ENCODE results near the gene SMIM35.

The SMIM35 gene

DNA sequence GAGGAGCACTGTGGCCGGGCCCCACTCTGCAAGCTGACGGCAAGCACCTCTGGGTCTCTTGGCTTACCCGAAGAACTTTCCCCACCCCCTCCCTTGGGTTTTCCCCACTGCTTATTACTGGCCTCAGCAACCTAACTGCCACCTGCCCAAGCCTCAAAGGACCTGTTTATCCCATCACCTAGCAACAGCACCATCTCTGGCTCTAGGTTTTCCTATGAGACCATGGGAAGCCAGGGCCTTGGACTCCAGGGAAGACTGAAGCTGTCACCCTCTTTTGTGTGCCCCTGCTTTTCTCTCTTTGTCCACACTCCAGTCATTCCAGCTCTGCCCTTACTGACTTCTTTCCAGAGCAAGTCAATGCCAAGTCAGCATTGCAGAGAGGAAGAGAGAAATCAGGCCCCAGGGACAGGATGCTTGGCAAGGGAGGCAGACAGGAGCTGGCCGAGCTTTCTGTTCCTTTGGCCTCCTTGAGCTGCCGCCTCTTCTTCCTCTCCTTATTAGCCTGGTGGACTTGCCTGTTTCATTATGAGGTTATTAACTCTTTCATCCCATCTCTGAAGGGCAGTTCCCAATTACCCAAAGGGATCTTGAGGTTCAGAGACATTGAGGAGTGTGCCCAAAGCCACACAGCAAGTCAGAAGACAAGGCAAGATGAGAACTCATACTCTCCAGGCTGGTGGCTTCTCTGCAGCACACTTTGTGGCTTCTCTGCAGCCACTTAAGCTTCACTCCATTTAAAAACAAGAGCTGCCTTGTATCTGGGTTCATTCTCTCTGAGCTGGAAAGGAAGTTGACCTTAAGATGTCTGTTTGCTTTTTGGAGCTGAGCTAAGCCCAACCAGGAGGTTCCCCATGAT is at the start of gene SMIM35:
Gene SMIM35, minus strand, starts transcription at position 51 of the 856 bp plus-strand sequence. CDS start 206 bp downstream, outside the sequence.
- no peak for FAIRE-seq

DNA sequence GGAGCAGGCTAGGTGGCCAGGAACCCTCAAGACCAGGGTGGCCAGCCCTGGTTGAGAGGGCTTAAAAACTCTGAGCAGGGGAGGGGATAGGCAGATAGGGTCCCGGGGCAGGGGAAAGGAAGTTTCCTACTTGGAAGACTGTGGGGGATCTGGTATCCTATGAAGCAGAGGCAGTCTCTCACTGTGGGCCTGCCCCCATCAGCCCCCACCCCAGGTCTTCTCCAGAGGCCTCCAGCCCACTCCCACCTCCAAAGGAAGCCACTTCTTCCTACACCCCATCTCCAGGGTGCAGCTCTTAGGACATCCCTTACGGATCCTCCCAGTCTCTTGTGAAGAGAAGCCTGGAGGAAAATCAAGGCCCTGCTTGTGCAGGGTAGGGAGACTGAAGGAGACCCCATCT is 49.6 kb upstream of the SMIM35 start:
- no peak for FAIRE-seq

DNA sequence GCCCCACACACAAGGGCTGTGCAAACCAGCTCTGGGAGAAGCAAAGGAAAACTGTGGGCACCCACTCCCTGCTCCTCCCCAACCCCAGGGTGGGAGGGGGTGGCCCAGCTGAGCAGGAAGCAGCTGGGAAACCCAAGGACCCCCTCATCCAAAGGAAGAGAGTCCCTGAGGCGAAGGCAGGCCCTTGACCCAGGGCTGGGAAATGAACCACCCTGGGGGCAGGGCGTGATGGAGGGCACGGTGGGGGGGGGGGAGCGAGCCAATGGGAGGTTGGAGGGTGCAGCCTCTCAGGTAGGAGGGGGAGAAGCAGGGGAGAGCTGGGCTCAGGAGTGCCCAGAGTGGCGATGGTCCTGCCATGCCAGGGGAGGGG is 49.0 kb upstream of the SMIM35 start:
- no peak for FAIRE-seq

DNA sequence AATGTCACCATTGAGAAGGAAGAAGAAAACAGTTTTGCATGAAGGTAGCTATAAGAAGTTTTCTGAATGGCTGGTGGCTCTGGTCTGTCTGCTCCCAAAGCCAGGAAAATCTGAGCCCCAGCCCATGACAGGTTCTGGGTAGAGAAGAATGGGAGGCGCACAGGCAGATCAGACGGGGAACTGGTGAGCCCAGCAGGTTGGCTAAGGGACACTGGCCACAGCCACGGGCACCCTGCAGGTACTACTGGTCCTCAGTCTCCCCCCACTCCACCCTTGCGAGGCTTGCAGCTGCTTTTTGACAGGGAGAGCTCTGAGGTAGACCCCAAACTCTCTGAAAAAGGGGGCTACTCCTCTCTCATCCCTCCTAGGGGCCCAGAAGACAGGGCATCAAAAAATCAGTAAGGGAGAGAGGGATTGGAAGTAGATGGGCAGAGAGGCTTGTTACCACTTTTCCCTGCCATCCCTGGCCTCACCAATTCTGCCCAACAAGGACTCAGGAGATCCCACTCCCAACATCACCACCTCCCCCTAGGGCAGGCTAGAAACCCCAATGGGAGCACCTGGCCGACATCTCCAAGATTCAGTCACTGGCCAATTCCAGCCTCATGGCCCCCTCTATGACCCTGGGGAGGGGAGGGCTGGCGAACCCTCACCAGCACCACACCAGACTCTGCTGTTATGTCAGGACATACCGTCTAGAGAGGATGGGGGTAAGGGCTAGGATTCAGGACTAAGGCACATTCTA is 48.5 kb upstream of the SMIM35 start:
- FAIRE-seq, result no peak

DNA sequence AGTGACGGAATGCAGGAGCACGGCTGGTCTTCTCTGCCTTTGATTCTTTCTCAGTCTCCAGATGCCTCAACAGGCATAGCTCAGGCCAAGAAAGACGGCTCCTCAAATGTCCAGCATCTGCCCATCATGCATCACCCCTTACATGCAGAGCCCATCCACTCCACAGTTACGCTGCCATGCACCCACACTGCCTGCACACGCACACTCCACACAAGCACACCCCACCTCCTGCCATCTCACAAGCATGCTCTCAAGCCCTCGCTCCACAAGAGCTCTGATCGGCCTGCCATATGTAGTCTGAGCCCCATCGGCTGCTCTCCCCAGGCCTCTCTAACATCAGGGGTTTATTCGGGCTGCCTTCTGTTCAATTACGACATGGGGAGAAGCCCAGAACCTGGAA is 47.1 kb upstream of the SMIM35 start:
- FAIRE-seq, result no peak

DNA sequence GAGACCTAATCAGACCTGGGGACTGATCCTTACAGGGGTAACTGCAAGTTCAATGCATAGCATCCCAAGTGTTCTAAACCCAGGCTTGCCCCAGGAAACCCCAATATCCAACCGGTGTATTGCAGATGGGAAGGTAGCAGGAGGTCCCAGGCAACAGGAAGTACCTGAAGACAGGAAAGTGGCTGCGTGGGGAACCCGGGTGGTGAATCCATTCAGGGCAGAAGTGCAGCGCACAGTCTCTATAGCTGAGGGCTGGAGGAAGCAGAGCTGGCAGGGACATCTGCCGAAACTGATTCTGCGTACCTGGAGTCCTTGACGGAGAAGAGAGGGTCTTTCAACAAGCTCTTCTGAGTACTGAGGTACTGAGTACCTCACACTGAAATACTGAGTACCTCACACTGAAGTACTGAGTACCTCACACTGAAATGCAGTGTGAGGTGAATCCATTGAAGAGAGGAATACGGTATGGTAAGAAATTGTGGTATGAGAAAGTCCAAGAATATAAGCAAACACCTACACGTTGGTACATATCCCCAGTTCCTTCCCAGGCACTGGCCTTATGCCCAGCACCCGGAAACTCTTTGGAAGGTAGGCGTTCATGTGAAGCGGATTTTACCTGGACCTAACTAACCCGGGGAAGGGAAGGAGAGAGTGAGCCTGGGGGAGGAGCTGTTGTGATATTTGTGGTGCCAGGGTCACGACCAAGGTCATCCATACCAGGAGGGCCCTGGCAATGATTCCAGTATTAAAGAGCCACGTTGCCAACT is 45.8 kb upstream of the SMIM35 start:
- no peak for FAIRE-seq

DNA sequence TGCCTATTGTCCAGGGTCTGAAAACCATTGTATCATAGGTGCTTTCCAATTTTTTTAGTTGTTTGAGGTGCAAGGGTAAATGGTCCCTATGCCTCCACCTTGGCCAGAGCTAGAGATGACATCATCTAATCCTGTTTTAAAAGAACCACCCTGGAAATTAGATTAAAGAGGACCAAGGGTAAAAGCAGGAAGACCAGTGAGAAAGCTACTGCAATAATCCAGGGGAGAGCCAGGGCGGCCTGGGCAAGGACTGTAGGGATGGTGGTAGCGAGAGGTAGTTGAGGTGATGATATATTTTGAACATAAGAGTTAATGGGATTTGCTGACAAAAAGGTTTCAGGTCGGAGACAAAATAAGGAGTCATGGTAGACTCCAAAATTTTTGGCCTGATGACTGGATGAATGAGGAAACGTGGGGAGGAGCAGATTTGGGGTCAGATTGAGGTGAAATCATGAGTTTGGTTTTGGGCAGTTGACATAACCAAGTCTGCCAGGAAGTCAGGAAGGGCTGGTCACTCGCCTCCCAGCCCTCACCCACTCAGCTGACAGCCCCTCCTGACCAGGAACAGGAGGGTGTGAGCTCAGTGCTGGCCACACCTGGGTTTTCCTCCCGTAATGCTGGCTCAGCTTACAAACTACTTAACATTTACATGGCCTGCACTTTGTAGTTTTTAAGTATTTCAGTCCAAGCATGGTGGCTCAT is 42.9 kb upstream of the SMIM35 start:
- FAIRE-seq, result no peak

DNA sequence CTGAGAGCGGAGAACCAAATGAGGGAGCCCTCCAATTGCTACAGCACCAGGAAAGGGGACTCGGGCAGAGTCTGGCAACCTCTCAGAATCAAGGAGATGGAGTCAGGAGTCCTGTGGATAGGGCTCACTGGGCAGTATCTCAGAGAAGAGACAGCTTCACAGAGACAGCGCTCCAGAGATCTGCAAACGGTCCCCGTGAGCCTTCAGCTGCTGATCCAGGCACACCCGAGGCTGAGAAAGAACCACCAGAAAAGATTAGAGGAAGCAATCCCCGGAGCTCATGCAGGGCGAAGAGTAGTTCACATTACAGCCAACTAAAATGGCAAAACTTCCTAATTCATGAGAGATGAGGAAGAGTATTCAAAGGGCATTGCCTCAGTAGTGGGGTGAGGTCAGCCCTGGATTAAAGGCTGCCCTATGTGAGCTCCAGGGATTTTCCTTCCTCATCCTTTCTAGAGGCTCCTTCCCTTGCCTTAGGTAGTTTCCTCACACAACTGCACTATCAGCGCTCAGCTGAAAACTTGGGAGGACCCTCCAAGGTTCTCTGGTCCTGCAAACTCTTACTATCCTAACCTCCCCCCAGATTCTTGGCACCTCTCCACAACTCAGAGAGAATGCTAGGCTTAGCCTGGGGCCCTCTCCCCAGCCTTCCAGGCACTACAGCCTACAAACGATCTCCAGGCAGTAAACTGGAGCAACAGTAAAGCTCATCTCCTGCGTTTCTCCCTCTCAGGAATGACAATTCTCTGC is 42.1 kb upstream of the SMIM35 start:
- no peak for FAIRE-seq

DNA sequence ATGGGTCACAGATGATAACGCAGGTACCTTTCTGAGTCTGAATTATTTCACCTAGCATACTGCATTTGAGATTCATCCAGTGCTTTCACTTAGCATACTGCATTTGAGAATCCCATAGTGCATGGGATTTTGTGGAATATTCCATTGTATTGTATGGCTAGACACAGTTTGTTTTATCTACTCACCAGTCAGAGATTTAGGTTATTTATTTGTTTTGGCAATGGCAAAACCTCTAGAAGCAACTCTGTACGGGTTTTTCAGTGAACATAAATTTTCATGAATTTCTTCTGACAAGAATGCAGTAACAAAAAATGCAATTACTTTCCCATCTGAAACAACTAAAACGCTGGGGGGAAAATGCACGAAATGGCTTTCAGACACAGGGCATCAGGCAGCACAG is 41.5 kb upstream of the SMIM35 start:
- no peak for FAIRE-seq

DNA sequence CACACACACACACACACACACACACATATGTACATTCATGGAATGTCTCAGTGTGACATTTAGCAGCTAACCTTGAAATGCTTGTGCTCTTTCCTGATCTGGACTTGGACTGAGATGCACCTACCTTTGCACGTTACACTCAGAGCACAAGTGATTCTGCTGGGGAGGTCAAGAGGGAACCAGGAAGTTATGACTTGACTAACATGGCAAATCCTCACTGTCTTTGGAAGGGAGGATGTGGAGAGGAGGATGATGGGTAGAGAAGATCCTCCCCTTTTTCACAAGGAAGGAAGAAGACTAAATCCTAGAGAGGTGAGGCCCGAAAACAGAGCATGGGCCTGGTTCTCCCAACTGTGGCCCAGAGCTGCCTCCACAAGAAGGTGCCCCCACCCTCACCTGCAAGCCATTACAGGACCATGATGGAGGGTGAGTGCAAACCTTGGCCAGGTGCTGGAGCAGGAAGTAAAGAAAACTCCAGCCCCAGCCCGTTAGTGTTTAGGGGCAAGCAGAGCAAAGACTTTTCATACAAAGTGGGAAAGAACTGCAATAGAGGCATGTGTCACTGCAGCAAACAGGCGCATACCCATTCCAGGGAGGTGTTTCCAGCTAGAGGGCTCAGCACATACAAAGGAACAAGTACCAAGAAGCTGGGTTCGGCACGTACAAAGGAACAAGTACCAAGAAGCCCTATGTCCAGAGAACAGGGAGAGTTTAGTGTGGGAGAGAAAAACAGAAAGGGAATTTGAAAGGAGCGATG is 39.5 kb upstream of the SMIM35 start:
- no peak for FAIRE-seq

DNA sequence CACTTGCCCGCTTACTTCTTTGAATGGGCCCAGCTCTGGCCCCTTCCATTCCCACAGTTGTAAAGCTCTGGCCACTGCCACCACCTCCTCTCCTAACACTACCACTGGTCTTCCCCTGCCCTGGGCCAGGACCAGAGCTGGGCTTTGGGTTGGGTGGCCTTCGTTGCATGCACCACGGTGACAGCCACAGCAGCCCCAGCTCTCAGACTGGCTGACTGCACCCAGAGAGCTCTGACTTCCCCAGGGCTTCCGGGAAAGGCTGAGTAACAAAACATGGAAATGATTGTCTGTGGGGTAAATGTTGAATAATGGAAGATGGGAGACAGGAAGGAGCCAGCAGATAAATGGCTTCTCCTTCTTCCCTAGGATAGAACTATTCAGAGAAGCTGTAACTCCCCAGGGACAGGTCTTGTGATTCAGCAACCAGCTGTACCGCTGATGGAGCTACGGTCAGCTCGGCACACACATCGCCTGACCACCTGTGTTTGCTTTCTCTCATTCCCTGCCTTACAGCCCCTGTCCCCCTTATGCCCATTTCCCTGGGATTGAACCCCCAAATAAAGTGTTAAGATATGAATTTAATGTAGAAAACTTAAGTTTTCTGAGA is 38.3 kb upstream of the SMIM35 start:
- no peak for FAIRE-seq

DNA sequence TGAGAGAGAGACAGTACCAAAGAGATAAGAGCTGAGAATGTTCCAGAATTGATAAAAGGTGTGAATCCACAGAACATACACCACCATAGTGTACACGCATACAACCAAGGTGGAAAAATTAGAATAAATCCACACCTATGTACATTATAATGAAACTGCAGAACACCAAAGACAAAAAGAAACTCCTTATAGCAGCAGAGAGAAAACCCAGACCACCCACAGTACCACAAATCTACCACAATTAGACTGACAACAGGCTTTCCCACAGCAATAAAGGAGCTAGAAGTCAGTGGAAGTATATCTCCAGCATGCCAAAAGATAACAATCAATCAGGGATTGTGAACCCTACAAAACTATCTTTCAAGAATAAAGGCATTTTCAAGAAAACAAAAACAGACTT is 34.0 kb upstream of the SMIM35 start:
- FAIRE-seq, result no peak

DNA sequence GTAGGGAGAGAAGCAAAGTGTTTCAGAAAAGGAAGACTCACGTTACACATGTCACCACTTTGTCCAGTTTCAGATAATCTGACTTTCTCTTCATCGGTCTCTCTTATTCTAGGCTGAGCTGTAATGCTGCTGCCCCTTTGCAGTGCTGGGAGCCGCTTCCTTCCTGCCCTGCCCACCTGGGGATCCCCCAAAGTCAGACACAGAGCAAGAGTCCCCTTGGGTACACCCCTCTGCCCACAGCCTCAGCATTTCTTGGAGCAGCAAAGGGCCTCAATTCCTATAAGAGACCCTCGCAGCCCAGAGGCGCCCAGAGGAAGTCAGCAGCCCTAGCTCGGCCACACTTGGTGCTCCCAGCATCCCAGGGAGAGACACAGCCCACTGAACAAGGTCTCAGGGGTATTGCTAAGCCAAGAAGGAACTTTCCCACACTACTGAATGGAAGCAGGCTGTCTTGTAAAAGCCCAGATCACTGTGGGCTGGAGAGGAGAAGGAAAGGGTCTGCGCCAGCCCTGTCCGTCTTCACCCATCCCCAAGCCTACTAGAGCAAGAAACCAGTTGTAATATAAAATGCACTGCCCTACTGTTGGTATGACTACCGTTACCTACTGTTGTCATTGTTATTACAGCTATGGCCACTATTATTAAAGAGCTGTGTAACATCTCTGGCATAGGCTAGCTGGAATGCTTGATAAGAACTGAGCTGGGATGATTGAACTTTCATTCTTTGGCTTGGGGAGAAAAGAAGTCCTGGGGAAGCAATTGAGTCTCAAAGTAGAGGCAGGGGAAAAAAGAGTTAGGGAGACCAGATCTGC is 31.2 kb upstream of the SMIM35 start:
- FAIRE-seq, result no peak

DNA sequence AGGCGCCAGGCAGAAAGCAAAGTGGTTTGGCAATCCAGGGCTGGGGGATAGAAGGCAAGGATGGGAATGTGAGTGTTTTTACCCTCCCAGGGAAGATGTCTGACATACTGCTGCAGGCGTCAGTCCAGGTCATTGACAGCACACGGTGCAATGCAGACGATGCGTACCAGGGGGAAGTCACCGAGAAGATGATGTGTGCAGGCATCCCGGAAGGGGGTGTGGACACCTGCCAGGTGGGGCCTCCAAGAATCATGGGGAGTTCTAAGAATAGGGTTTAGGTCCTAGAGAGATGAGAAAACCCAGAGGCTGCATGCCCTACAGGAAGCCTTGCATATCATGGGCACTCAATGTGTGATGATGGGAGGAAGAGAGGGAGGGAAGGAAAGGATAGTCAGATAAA is 28.3 kb upstream of the SMIM35 start:
- no peak for FAIRE-seq

DNA sequence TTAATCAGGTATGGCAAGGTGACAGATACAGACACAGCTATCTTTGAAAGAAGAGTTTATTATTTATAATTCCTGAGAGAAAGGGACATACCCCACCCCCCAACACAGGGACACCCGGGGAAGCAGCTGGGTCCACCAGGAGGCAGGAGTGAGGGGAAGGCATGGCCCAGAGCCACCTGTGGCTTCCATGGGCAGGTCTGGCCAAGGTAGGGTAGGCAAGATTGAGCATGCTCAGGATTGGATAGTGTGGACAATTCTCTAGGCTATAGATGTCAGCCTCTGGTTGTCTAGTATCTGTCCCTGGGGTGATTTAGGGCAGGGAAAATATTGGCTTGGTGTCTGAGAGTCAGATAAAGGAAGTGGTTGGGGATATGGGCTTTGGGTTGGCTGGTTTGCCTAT is 27.5 kb upstream of the SMIM35 start:
- no peak for FAIRE-seq

DNA sequence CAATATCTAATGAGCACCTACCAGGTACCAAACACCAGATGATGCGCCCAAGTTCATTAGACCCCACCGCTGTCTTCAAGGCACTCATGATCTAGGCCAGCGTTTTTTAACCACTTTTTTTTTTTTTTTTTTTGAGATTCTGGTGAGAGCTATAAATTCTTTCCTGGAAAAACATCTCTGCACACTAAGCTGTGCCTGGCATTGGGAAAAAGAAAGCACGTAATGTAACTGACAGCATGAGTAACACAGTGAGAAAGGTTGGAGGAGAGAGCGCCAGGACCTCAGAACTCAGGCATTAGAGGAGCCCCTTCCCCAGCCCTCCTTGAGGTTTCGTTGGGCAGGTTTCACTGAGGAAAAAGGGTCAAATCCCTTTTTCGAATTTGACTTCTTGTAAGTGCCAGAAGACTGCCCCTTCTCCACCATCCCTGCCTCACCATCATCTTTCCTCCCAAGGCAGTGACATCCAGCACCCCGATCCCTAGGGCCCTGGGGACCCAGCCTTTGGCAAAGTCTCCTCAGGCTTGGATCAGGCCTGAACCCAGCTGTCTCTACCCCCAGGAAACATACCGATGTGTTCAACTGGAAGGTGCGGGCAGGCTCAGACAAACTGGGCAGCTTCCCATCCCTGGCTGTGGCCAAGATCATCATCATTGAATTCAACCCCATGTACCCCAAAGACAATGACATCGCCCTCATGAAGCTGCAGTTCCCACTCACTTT is 26.1 kb upstream of the SMIM35 start:
- no peak for FAIRE-seq

DNA sequence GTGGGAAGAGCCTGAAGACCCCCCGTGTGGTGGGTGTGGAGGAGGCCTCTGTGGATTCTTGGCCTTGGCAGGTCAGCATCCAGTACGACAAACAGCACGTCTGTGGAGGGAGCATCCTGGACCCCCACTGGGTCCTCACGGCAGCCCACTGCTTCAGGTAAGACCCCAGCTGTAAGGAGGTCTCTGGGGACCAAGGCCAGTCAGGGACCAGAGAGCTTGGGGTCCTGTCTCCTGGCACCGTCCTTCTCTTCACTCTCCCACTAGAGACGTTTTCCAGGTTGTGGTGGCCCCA is 24.9 kb upstream of the SMIM35 start:
- FAIRE-seq, result no peak

DNA sequence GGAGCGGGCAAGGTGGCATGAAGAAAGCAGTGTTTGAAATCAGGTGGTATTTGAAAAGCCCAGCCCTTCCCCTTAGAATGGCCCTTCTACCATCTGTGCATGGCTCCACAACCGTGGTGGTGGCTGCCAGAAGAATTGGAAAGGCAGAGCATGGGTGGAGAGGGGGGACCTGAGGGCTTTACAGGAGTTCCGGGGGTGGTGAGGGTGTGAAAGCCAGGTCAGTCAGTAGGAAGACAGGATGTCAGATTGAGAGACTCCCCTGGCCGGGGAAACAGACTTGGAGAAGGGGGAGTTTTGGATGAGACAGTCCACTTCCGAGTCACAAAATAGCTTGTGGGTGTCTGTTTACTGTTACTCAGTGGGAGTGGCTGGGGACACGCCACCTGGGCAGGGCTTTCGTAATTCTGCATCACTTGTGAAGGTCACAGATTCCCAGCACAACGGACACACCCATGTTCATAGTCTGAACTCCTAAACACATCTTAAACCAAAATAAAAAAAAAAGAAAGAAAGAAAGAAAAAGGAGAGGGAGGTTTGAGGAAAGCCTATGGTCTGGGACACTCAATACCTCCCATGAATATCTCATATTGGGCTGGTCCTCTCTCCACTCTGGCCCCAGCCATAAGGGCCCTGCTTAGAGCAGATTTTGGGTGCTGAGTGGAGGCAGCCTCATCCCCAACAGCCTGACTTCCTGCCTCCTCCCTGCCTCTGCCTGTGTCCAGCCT is 24.4 kb upstream of the SMIM35 start:
- FAIRE-seq, result no peak

DNA sequence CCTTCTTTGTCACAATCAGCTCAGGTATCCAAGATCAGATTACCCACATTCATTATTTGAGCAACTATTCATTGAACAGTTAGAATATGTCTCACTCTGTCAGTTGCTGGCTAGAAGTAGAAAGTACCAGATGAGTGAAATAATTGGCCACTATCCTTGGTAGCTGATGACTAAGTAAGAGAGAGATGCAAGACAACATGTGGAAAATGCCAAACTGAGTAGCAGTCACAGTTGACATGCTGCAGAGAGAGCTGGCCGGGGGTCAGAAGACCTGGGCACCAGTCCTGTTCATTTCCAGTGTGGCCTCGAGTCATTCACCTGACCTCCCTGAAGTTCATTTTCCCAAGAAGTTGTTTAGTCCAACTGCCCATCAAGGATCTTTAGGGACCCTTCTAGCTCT is 22.5 kb upstream of the SMIM35 start:
- no peak for FAIRE-seq
